GM19455 (cell line): Measurements from ENCODE around the gene DSE.

ENCODE experiments used
- ATAC-seq: cut with Tn5 transposase; IDR thresholded peaks from one replicate; pipeline ENCODE4 v1.9.1; 2021; ENCODE audit not compliant: unreplicated experiment

DSE gene

GRCh38 chr6:116444092-116444491, 73.3 kb downstream of the DSE start:
- ATAC-seq, result peak; percentile 71

GRCh38 chr6:116444575-116444974, 73.8 kb downstream of the DSE start:
- ATAC-seq, result no peak

DNA sequence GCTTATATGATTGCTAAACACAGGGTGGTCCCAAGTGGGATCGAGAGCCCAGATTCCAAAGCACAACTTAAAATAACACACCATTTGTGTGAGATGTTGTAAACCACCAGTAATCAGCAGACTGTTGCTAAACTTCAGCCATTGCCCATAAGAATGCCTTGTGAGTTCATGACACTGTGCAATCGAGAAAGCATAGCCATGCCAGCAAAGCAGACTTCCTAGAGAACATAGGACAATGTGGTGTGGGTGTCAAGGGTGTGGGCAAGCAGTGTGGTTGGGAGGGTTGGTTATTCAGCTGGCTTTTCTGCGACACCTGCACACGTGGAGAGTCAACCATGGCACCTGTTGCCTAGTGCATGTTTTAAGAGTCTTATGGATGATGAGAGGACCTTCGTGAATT, 74.4 kb downstream of the DSE start:
- no peak for ATAC-seq

GRCh38 chr6:116446399-116446798, 75.7 kb downstream of the DSE start:
- no peak for ATAC-seq

GRCh38 chr6:116447052-116447451, 76.3 kb downstream of the DSE start:
- no peak for ATAC-seq

GRCh38 chr6:116447496-116448011, 76.8 kb downstream of the DSE start:
- no peak for ATAC-seq

DNA sequence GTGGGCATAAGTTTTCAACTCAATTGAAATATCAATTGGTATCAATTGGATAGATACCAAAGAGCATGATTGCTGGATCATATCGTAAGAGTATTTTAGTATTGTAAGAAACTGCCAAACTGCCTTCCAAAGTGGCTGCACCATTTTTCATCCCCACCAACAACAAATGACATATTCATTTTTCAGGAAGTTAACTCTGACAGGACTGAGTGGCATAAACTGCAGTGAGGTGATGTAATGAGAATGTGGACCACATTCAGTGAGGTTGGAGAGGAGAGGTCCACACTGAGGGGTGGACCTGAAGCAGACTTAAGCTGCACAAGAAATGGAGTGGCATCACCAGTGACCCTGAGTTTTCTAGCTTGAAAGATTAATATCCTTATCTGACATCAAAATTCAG, 78.8 kb downstream of the DSE start:
- no peak for ATAC-seq

GRCh38 chr6:116450185-116450710, 79.5 kb downstream of the DSE start:
- ATAC-seq, result no peak

- peak; percentile 87 for ATAC-seq
Observed at GRCh38 chr6:116450769-116451740, 80.3 kb downstream of the DSE start.

GRCh38 chr6:116451916-116452315, 81.2 kb downstream of the DSE start:
- ATAC-seq, result no peak

DNA sequence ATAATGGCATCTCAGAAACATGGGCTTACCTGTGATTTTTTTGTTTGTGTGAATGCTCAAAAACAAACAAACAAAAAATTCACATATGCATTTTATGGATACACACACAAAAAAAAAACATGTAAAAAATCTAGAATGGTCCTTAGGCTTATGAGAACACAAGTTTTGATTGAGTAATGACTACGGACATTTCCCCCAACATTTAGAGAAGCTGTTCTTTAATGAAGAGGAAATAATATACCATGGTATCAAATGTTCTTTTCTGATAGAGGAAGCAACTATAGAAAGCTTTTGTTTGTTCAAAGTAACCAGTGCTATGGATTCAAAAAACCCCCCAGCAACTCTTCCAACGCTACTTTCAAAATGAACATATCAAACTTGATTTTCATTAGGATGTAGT, 81.8 kb downstream of the DSE start:
- ATAC-seq, result no peak

GRCh38 chr6:116456106-116456505, 85.4 kb downstream of the DSE start:
- no peak for ATAC-seq

GRCh38 chr6:116456927-116457326, 86.2 kb downstream of the DSE start:
- ATAC-seq, result no peak

- ATAC-seq, result no peak
Observed at GRCh38 chr6:116458264-116458663, 87.5 kb downstream of the DSE start.

- ATAC-seq, result no peak
Observed at GRCh38 chr6:116459927-116460326, 89.2 kb downstream of the DSE start.

DNA sequence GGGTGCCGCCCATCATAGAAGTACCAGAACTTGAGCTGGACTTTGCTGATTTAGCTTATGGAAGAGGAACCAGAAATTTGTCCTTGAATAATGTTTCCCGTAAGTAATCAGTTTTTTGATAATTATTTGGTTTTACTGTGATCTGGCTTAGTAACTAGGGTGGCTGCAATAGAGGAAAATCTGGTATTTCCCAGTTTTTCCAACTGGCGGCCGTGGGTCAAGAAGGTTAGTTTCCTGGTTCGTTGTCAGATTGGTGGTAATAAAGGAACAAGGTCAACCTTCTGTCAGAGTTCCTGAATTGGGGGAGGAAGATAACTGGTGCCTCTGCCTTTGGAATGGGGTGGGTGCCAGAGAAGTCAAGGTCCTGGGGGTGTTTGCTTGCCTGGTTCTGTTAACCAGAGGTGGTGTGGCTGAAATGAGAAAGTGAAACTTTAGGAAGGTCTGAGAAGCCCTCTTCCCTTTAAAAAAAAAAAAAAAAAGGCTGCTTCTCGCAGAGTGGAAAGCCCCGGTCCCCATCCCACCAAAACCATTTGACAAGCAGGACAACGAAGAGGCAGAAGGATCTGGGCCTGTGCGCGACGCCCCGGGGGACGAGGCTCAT, 90.7 kb downstream of the DSE start, which contains the start of gene CALHM6:
Gene CALHM6, plus strand, starts transcription at position 45 of the 601 bp plus-strand sequence. Its CDS starts 555 bp downstream, at position 600.
- no peak for ATAC-seq

GRCh38 chr6:116461932-116462885, 91.5 kb downstream of the DSE start:
- ATAC-seq, result peak; percentile 89

DNA sequence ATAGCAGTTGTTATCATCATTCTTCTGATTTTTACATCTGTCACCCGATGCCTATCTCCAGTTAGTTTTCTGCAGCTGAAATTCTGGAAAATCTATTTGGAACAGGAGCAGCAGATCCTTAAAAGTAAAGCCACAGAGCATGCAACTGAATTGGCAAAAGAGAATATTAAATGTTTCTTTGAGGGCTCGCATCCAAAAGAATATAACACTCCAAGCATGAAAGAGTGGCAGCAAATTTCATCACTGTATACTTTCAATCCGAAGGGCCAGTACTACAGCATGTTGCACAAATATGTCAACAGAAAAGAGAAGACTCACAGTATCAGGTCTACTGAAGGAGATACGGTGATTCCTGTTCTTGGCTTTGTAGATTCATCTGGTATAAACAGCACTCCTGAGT, 92.6 kb downstream of the DSE start:
- ATAC-seq, result no peak

DNA sequence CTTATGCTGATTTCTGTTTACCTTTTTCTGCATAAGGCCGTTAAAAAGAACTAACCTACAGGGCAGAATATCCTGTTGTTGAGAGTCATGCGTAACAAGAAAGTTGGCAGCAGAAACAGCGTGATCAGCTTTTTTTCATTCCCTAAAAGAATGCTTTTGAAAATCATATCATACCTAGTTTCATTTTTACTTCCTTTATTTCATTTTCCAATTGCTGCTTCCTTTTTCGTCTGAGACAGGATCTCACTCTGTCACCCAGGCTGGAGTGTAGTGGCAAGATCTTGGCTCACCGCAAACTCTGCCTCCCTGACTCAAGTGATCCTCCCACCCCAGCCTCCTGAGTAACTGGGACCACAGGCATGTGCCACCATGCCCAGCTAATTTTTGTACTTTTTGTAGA, 94.5 kb downstream of the DSE start:
- ATAC-seq, result no peak

DNA sequence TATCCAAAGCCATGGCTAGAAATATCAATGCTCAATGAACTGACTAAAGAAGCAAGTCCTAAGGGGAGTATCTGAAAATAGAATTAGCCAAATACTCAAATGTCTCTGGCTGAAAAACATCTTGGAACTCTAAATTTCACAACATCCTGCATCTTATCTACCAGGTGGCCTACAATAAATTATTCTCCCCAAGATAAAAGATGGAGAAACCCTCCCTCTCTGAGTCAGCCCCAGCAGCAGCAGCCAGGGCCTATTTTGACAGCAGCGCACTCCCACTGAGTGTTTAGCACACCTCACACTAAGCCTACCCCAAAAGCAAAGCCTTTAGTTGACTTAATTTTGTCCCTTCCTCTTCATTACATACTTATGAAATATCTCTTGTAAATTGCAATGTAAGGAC, 96.3 kb downstream of the DSE start:
- no peak for ATAC-seq

GRCh38 chr6:116467514-116467913, 96.8 kb downstream of the DSE start:
- ATAC-seq, result no peak
